Measurements from ENCODE around the gene MB21D2.

Gene MB21D2

GRCh38 chr3:192843723-192844485, 73.8 kb downstream of the MB21D2 start:
- in situ Hi-C loops (cut with HindIII; ENCODE audit: low sequenced_read_pairs): no loop called here
- no peak for TF ChIP-seq CTCF (IDR thresholded peaks at IDR 0.05; ENCODE audit: low read depth, low read length, missing control alignments)
- H3K4me3 ChIP-seq (ENCODE audit: low read depth, low read length): no peak overlapping the region
- DNase-seq (ENCODE audit: low read depth): no peak

- TF ChIP-seq CTCF (IDR thresholded peaks at IDR 0.05; ENCODE audit: low read depth, low read length, missing control alignments): no peak
Observed at GRCh38 chr3:192843119-192843518, 74.5 kb downstream of the MB21D2 start.

GRCh38 chr3:192842711-192843110, 74.9 kb downstream of the MB21D2 start:
- TF ChIP-seq CTCF (IDR thresholded peaks at IDR 0.05; ENCODE audit: low read depth, low read length, missing control alignments): no peak
- DNase-seq (ENCODE audit: low read depth): no peak
- in situ Hi-C loops (cut with HindIII; ENCODE audit: low sequenced_read_pairs): no loop called here
- H3K4me3 ChIP-seq (ENCODE audit: low read depth, low read length): no peak overlapping the region

More at GRCh38 chr3:192843119-192843518, 74.5 kb downstream of the MB21D2 start:
- no peak for DNase-seq (ENCODE audit: low read depth)
- no peak overlapping the region for H3K4me3 ChIP-seq (ENCODE audit: low read depth, low read length)
- in situ Hi-C loops (cut with HindIII; ENCODE audit: low sequenced_read_pairs): no loop called here

- no peak for DNase-seq (ENCODE audit: low read depth)
- in situ Hi-C loops (cut with HindIII; ENCODE audit: low sequenced_read_pairs): no loop called here
- TF ChIP-seq CTCF (IDR thresholded peaks at IDR 0.05; ENCODE audit: low read depth, low read length, missing control alignments): no peak
Observed at GRCh38 chr3:192842138-192842537, 75.5 kb downstream of the MB21D2 start.

GRCh38 chr3:192841428-192841827, 76.2 kb downstream of the MB21D2 start:
- H3K4me3 ChIP-seq (ENCODE audit: low read depth, low read length): no peak overlapping the region
- no peak for TF ChIP-seq CTCF (IDR thresholded peaks at IDR 0.05; ENCODE audit: low read depth, low read length, missing control alignments)
- in situ Hi-C loops (cut with HindIII; ENCODE audit: low sequenced_read_pairs): no loop called here
- DNase-seq (ENCODE audit: low read depth): no peak

More at GRCh38 chr3:192842138-192842537, 75.5 kb downstream of the MB21D2 start:
- no peak overlapping the region for H3K4me3 ChIP-seq (ENCODE audit: low read depth, low read length)

DNA sequence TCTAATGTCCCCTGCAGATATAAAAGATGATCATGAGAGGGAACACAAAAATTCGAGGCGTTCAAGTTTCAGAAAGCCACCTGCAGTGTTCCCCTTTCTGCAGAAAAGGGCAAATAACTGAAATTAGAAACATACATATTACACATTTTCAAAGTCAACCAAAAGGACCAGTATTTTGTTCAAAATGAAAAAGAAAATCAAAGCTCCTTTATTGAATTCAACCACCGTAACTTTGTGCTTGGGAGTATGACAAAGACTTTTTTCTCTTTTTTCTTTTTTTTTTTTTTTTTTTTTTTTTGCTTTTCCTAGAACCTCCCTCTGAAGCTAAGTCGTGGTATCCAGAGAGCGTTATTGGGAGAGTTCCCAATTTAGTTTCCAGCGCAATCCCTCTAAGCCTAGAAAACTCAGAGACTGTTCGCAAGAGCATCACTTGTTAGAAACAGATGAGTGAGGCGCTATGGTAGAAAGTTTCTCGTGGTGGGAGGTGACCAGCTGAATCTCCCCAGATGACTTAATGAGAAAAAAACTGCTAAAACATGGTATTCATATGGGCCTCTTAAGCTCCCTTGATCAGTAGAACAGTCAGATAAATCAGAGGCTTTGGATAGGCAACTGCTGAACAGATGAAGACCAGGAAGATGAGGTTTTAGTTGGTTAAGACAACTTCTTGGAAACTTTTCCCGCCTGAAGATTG, 77.4 kb downstream of the MB21D2 start:
- in situ Hi-C loops (cut with HindIII; ENCODE audit: low sequenced_read_pairs): no loop called here
- DNase-seq (ENCODE audit: low read depth): no peak
- TF ChIP-seq CTCF (IDR thresholded peaks at IDR 0.05; ENCODE audit: low read depth, low read length, missing control alignments): no peak
- H3K4me3 ChIP-seq (ENCODE audit: low read depth, low read length): no peak overlapping the region

Data from astrocyte of the cerebellum (primary cell).